CD4-positive, alpha-beta T cell treated with Interleukin-15 for 4 hours (primary cell): ENCODE data around the gene RARB.

Experiments
- DNase-seq: peaks from one replicate; pipeline ENCODE4 v3.0.0-alpha.2; 2020; ENCODE audit warnings: low spot score

Gene RARB

GRCh38 chr3:25423780-25424588, 4.1 kb upstream of the RARB start:
- no peak for DNase-seq

- DNase-seq = no peak
These were observed 3.4 kb upstream of the RARB start for GRCh38 chr3:25424614-25425013.

DNA sequence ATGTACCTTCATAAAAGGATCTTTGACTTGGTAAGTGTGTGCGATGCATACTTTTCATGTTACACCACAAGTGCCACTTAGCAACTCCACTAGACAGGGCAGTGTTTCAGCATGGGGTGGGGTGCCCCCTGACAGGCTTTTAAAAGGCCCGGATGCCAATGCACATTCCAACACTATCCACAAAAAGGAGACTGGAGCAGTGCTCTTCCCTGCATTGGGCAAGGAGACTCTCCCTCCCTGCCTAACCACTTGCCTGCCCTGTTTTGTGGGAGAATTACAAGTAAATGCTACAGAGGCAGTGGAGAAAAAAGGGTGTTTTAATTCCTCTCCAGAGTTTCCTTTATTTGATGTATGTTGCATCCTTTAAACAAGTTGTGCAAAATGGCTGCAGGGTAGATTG, 1.7 kb upstream of the RARB start:
- no peak for DNase-seq

DNA sequence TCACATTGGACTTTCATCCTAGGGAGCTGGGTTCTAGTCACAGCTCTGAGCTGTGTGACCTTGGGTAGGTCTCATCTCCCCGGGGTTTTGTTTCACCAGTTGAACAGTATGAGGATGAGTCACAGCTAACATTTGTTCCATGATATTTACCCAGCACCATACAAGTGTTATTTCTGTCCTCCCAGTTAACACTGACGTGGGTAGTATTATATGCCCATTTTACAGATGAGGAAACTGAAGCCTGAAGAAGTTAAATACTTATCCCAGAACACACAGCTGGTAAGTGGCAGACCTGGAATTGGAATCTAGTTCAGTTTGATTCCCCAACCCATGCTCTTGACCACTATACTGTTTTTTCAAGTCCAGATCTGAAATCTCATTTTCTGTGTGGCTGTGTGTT, 908 bp upstream of the RARB start:
- DNase-seq = no peak

- no peak for DNase-seq
These were observed 511 bp upstream of the RARB start for GRCh38 chr3:25427563-25427941.

GRCh38 chr3:25428789-25429335, 799 bp downstream of the RARB start:
- DNase-seq = no peak

DNA sequence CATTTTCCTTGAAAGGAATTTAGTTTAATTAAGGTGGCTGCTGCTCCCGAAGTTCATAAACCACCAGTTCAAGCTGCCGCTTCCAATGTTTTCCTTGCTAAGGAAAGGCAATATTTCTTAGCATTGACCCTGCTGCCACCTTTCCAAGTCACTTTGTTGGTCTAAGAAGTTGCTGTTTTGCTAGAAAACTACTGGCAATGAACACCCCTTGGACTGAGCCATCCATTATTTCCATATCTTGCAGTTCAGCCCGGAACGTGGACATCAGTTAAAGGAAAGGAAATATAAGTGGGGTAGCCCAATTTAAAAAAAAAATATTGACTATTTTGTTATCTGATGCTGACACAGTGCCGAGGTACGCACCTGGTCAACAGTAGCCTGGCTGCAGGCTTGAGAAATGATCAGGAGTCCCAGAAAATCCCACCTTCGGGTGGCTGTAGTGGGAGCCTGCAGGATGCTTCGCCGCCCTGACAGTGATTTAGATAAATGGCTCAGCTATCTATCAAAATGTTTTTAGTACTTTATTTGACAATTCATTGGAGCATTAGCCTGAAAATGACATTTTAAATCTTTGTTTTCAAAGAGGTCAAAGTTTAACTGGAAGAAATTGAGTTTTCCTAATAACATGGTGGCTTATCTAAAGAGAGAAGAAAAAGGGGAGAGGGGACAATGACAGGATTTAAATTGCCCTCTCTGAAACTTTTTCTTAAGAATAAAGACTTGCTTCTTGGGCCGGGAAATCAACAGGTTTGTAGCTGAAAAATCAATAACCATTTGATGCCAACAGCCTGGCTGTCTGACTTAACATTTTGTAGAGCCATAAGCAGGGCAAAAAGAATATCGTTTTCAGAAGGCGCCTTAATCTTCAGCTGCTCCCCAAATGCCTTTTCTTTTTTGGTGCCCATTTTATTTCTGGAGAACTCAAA, 1.6 kb downstream of the RARB start:
- DNase-seq = no peak

DNA sequence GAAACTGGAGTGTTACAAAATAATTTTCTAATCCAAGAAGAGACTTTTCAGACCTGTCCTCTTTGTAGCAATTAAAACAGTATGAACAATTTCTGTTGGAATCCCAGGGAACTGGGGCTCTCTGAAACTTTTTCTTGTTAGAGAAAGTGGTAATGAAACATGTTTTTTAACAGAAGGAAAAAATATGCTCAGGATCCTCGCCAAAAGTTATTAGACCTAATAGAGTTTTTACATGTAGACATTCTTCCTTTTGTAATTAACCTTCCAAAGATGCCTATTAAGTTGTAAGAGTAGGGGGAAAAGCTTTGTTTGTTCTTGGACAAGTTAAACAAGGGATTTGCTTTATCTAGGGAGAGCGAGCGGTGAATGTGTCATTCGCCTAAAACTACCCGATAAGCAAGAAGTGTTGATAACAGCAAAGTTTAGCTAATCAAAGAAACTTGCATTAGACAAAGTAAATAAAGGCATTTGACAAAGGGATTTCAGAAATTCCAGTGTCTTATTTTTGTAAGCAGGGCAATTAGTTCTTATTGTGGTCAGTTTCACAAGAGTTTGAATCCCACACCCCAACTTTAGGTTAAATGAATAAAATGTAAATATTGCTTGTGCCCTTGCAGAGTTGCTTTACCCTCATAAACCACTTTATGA, 2.3 kb downstream of the RARB start:
- no peak for DNase-seq

GRCh38 chr3:25430935-25431770, 3.1 kb downstream of the RARB start:
- DNase-seq = no peak

GRCh38 chr3:25432176-25432720, 4.2 kb downstream of the RARB start:
- no peak for DNase-seq

DNA sequence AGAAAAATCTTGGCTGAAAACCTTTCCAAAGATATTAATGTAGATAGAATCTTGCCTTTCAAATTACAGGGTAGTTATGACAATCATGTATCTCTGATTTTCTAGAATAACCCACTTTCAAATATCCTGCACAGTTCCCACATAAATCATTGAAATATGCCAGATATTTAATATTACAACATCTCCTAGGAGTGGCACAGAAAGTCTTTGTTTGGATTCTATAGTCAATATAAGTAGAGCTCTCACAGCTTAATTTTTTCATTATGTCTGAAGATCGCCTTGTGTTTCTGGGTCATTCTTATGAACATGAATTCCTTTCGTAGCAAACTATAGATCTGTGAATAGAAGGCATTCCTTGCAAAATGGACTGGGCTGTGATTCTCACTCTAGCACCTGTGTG, 5.0 kb downstream of the RARB start:
- no peak for DNase-seq

GRCh38 chr3:25433868-25434267, 5.8 kb downstream of the RARB start:
- no peak for DNase-seq

- DNase-seq = no peak
These were observed 9.9 kb downstream of the RARB start for GRCh38 chr3:25437953-25438352.

DNA sequence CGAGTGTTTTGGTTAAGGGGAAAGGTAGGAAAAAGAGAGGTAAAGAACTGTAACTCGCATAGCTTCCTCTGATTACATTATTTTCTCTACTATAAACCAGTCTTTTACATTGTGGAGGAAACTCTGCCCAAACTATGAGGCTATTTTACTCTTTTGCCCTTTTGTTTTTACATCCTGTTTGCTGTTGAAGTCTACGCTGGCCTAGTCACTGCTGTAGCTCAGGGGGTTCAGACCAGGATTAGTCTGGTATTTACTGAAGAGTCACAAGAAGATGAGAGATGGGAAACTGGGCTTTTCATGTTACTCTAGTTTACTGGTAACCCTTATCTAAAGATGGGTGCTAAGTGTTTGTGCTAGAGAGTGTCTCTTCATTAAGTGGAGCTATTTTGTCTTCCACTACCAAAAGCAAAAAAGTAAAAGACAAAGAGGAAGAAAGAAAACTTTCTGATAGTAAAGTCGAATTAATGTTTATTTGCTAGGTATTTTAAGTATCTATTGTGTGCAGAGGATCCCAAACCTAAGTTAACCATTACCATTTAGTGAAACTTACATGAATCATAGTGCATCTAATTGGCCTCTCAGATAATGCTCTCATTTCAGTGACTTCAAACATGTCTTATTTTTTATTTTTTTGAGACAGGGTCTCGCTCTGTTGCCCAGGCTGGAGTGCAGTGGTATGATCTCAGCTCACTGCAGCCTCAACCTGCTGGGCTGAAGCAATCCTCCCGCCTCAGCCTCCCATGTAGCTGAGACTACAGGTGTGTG, 10.9 kb downstream of the RARB start:
- DNase-seq = no peak

DNA sequence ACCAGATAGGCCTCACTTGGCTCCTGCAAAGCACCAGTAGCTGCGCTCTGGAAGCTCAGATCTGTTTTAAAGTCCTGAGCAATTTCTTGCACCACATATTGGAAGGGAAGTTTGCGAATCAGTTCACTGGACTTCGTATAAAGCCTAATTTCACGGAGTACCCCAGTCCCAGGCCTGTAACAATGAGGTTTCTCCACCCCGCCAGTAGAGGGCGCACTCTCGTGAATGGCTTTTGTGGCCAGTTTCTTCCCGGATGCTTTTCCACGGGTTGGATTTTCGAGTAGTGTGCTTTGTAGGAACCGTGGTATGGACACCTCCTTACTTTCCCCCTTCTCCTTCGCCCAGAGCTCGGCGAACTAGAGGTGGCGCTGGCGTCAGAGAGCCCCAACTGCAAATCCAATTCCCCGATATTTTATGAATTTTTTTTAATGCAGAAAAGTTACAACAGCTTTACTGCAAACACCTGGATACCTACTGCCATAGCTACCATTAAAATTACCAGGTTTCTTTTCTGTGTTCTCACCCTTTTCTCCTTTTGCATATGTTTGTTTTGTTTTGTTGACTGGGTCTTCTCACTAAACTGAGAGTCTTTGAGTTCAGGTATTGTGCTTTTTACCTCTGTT, 13.3 kb downstream of the RARB start:
- DNase-seq = peak; percentile 5

DNA sequence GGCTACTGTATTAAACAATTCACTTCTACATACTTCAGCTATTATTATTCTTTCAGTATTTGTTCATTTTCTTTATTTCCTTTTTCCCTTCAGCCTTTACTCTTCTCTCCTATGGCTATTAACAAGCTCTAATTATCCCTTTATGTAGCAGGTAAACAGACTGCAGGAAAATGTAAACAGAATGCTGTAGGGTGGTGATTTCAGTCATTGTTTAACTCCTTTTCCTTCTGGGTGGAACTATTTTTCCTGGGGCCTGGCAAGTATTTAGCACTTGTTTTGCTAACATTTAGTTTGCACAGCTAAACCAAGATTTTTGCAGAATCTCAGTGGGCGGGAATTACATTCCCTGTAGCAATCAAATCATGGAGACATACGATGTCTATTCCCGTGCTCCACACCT, 14.4 kb downstream of the RARB start:
- no peak for DNase-seq

- DNase-seq = no peak
These were observed 16.2 kb downstream of the RARB start for GRCh38 chr3:25444273-25444672.

GRCh38 chr3:25445731-25446130, 17.7 kb downstream of the RARB start:
- DNase-seq = no peak

- no peak for DNase-seq
These were observed 19.2 kb downstream of the RARB start for GRCh38 chr3:25447285-25447684.

DNA sequence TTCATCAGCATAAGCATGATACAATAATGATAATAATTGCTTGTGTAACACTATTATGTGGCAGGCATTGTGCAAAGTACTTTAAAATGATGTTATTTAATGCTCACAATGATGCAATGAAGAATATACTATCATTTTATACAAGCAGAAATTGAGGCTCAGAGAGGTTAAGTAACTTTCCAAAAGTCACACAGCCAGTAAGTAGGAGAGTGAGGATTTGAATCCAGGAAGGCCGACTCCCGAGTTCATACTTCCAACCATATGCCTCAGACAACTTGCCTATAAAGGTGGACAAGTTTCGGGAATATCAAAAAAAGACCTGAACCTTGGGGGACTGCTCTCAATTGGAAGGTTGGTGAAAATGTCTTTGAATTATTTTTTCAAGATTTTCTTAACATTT, 19.9 kb downstream of the RARB start:
- DNase-seq = no peak
